PC-9 (cell line): ENCODE results near the gene PAAF1.

ENCODE experiments used
- CTCF ChIP-seq: fragments of 200-600 bp; sonication (generic); conservative IDR thresholded peaks from 2 replicates; pipeline ENCODE4 v1.6.1; 2017; ENCODE audit warnings: mixed run types, antibody characterized with exemption, mild to moderate bottlenecking, moderate library complexity
- EZH2 ChIP-seq: fragments of 200-600 bp; sonication (generic); IDR thresholded peaks from 2 replicates; pipeline ENCODE4 v1.8.0; 2017; ENCODE audit warnings: antibody characterized with exemption, low read depth

- TF ChIP-seq CTCF (no peak), EZH2 (no peak)
Observed at GRCh38 chr11:73972620-73973449, 96.0 kb downstream of the PAAF1 start.
